Loucy (cell line): ENCODE results near the gene NR4A2.

Experiments
- H2AFZ ChIP-seq: fragments of 200-600 bp; sonication (generic); 2 replicates; pipeline ENCODE4 v1.6.0; 2016; ENCODE audit warnings: antibody characterized with exemption, mild to moderate bottlenecking, low read length, moderate library complexity
- H3F3A ChIP-seq: fragments of 200-600 bp; 2 replicates; pipeline ENCODE4 v1.6.0; 2016; ENCODE audit warnings: antibody characterized with exemption, low read depth, mild to moderate bottlenecking
- H3K27me3 ChIP-seq: fragments of 200-600 bp; sonication (generic); 2 replicates; pipeline ENCODE4 v1.6.1; 2014; ENCODE audit warnings: low read length, mild to moderate bottlenecking; ENCODE audit not compliant: insufficient read depth, poor library complexity, severe bottlenecking
- H3K36me3 ChIP-seq: fragments of 200-600 bp; sonication (generic); 2 replicates; pipeline ENCODE4 v1.6.1; 2016; ENCODE audit warnings: low read length; ENCODE audit not compliant: insufficient read depth
- H3K4me1 ChIP-seq: fragments of 200-600 bp; sonication (generic); 2 replicates; pipeline ENCODE4 v1.5.1; 2014; ENCODE audit warnings: low read length, mild to moderate bottlenecking; ENCODE audit not compliant: insufficient read depth, poor library complexity, severe bottlenecking
- H3K4me2 ChIP-seq: fragments of 200-600 bp; sonication (generic); 2 replicates; pipeline ENCODE4 v1.6.0; 2014; ENCODE audit warnings: antibody characterized with exemption, low read length, low read depth, mild to moderate bottlenecking; ENCODE audit not compliant: poor library complexity, severe bottlenecking
- H3K4me3 ChIP-seq: fragments of 200-600 bp; sonication (generic); 2 replicates; pipeline ENCODE4 v1.5.1; 2014; ENCODE audit warnings: low read length, mild to moderate bottlenecking, mixed read lengths; ENCODE audit not compliant: poor library complexity, severe bottlenecking
- H3K79me2 ChIP-seq: fragments of 200-600 bp; sonication (generic); 2 replicates; pipeline ENCODE4 v1.6.1; 2014; ENCODE audit warnings: low read length; ENCODE audit not compliant: insufficient read depth
- H3K9ac ChIP-seq: fragments of 200-600 bp; sonication (generic); 2 replicates; pipeline ENCODE4 v1.6.0; 2014; ENCODE audit warnings: mild to moderate bottlenecking, low read depth, low read length, moderate library complexity; ENCODE audit not compliant: poor library complexity, severe bottlenecking
- H3K9me2 ChIP-seq: fragments of 200-600 bp; sonication (generic); replicated peaks from 2 replicates; pipeline ENCODE4 v1.6.1; 2016; ENCODE audit warnings: low read depth, low read length, mixed read lengths
- H3K9me3 ChIP-seq: fragments of 200-600 bp; sonication (generic); 2 replicates; pipeline ENCODE4 v1.6.1; 2014; ENCODE audit warnings: mild to moderate bottlenecking, antibody characterized with exemption, low read length, low read depth; ENCODE audit not compliant: insufficient read depth
- H4K20me1 ChIP-seq: fragments of 200-600 bp; sonication (generic); 2 replicates; pipeline ENCODE4 v1.6.0; 2014; ENCODE audit warnings: antibody characterized with exemption, low read length, mild to moderate bottlenecking; ENCODE audit not compliant: insufficient read depth, poor library complexity, severe bottlenecking
- CTCF ChIP-seq: fragments of 200-600 bp; sonication (generic); conservative IDR thresholded peaks from 2 replicates; pipeline ENCODE4 v1.5.1; 2014; ENCODE audit warnings: mild to moderate bottlenecking, antibody characterized with exemption, low read length
- EZH2phosphoT487 ChIP-seq: fragments of 200-600 bp; IDR thresholded peaks from 2 replicates; pipeline ENCODE4 v1.6.1; 2018; ENCODE audit warnings: antibody characterized with exemption, mild to moderate bottlenecking, moderate library complexity, borderline replicate concordance

NR4A2 gene

GRCh38 chr2:156322686-156323231, 9.8 kb downstream of the NR4A2 start:
- Histone ChIP-seq H4K20me1 (no peaks in the 10 kb centered on the region), H3K36me3 (no peaks in the 10 kb centered on the region), H2AFZ (no peak overlapping the region), H3K9me3 (no peaks in the 10 kb centered on the region), H3F3A (no peaks in the 10 kb centered on the region), H3K4me3 (no peak overlapping the region), H3K4me1 (no peaks in the 10 kb centered on the region), H3K9me2 (no peaks in the 10 kb centered on the region), H3K79me2 (no peaks in the 10 kb centered on the region), H3K27me3 (no peaks in the 10 kb centered on the region), H3K4me2 (no peak overlapping the region), H3K9ac (no peak overlapping the region)
- no peak for TF ChIP-seq CTCF
- TF ChIP-seq EZH2phosphoT487, result no peak

GRCh38 chr2:156322051-156322685, 10.4 kb downstream of the NR4A2 start:
- H2AFZ ChIP-seq, result no peak overlapping the region
- H3K9me2 ChIP-seq, result no peaks in the 10 kb centered on the region
- H3K9ac ChIP-seq, result no peak overlapping the region
- H3F3A ChIP-seq, result no peaks in the 10 kb centered on the region
- H3K36me3 ChIP-seq, result no peaks in the 10 kb centered on the region
- H3K79me2 ChIP-seq, result no peaks in the 10 kb centered on the region
- H3K9me3 ChIP-seq, result no peaks in the 10 kb centered on the region
- TF ChIP-seq CTCF, result no peak
- TF ChIP-seq EZH2phosphoT487, result no peak
- H4K20me1 ChIP-seq, result no peaks in the 10 kb centered on the region
- H3K4me2 ChIP-seq, result no peak overlapping the region
- no peaks in the 10 kb centered on the region for H3K27me3 ChIP-seq
- no peaks in the 10 kb centered on the region for H3K4me1 ChIP-seq
- no peak overlapping the region for H3K4me3 ChIP-seq

- no peaks in the 10 kb centered on the region for H3K79me2 ChIP-seq
- no peak overlapping the region for H3K9ac ChIP-seq
- H3K4me2 ChIP-seq, result no peak overlapping the region
- H3K9me3 ChIP-seq, result no peaks in the 10 kb centered on the region
- H3K4me3 ChIP-seq, result no peak overlapping the region
- TF ChIP-seq CTCF (no peak), EZH2phosphoT487 (no peak)
- no peaks in the 10 kb centered on the region for H3F3A ChIP-seq
- H3K27me3 ChIP-seq, result no peaks in the 10 kb centered on the region
- H3K4me1 ChIP-seq, result no peaks in the 10 kb centered on the region
- no peak overlapping the region for H2AFZ ChIP-seq
- H3K9me2 ChIP-seq, result no peaks in the 10 kb centered on the region
- no peaks in the 10 kb centered on the region for H4K20me1 ChIP-seq
- H3K36me3 ChIP-seq, result no peaks in the 10 kb centered on the region
These were observed 11.1 kb downstream of the NR4A2 start for GRCh38 chr2:156321243-156321904.
